A549 (cell line): ENCODE results near the gene MAGI2. TPM values are rescaled to one million over a fixed set of nuclear protein-coding genes. Genes with fewer than 3 reads are reported as not detected.

Experiments
- ATAC-seq, 2 experiments: fragments of 200-7000 bp in 1 of 2; fragments of >200 bp in 1 of 2; cut with Nextera tagmentation in 1 of 2; cut with Tn5 transposase in 1 of 2; 3 replicates each; pipeline versions ENCODE4 v1.8.0 to v1.9.1; 2018 to 2020; ENCODE audit warnings: mild to moderate bottlenecking in 1 of 2, moderate library complexity in 1 of 2
- CTCF ChIA-PET: fragments of 300-600 bp; sonication (Branson Sonifier 250); formaldehyde crosslinking; extraction: SDS; loops from one replicate; lab custom pipeline; 2021; ENCODE audit warnings: antibody characterized with exemption, inconsistent platforms; lab: Yijun Ruan, JAX
- POLR2A ChIA-PET: fragments of 350-600 bp; formaldehyde crosslinking; extraction: SDS; loops from one replicate; lab custom pipeline; 2021; ENCODE audit warnings: antibody characterized with exemption, inconsistent platforms; lab: Yijun Ruan, JAX
- DNase-seq, 2 experiments: peaks; one replicate each; pipeline versions ENCODE4 v3.0.0 to v3.0.0-alpha.2; 2011 to 2016; ENCODE audit warnings: low read depth in 1 of 2, low spot score in 1 of 2
- FAIRE-seq: peaks from 2 replicates; lab custom pipeline; 2011; peaks lifted over from hg19 to GRCh38; lab: Jason Lieb, UNC
- H3K27ac ChIP-seq, 2 experiments: fragments of >200 bp; sonication (Bioruptor Twin); formaldehyde crosslinking; 3 replicates each; pipeline ENCODE4 v1.5.1; 2016 to 2017
- H3K4me1 ChIP-seq: fragments of >200 bp; sonication (Bioruptor Twin); formaldehyde crosslinking; 3 replicates; pipeline ENCODE4 v1.6.1; 2016
- H3K4me2 ChIP-seq: fragments of >200 bp; sonication (Bioruptor Twin); formaldehyde crosslinking; 3 replicates; pipeline ENCODE4 v1.6.1; 2016
- H3K4me3 ChIP-seq: fragments of >200 bp; sonication (Bioruptor Twin); formaldehyde crosslinking; 3 replicates; pipeline ENCODE4 v1.5.1; 2016
- H3K9me3 ChIP-seq: fragments of >200 bp; sonication (Bioruptor Twin); formaldehyde crosslinking; 3 replicates; pipeline ENCODE4 v1.6.1; 2016
- CEBPB ChIP-seq, 2 experiments: fragments of >200 bp in 1 of 2; sonication (Bioruptor Twin) in 1 of 2; formaldehyde crosslinking in 1 of 2; IDR thresholded peaks; 2 replicates each; pipeline ENCODE4 v1.6.1; 2012 to 2016
- CHD4 ChIP-seq: fragments of 200-600 bp; sonication (generic); IDR thresholded peaks from 2 replicates; pipeline ENCODE4 v1.6.1; 2016; ENCODE audit warnings: antibody characterized with exemption, mild to moderate bottlenecking, borderline replicate concordance
- EP300 ChIP-seq, 2 experiments: fragments of >200 bp; sonication (Bioruptor Twin); formaldehyde crosslinking; IDR thresholded peaks; 2 replicates in 1 of 2; 3 replicates in 1 of 2; pipeline ENCODE4 v1.6.1; 2016 to 2017
- FOSL2 ChIP-seq, 2 experiments: fragments of 450-650 bp in 1 of 2; fragments of >200 bp in 1 of 2; sonication (Bioruptor Twin) in 1 of 2; formaldehyde crosslinking; IDR thresholded peaks; 2 replicates each; pipeline versions ENCODE4 v1.5.0 to v1.6.1; 2016 to 2020; ENCODE audit warnings: mild to moderate bottlenecking in 1 of 2, moderate library complexity in 1 of 2
- FOXS1 ChIP-seq: fragments of 250-450 bp; sonication (Bioruptor Pico); IDR thresholded peaks from 2 replicates; pipeline ENCODE4 v1.5.0; 2020; ENCODE audit warnings: mild to moderate bottlenecking, moderate library complexity
- GATA3 ChIP-seq: IDR thresholded peaks from 2 replicates; pipeline ENCODE4 v1.6.1; 2012; ENCODE audit warnings: borderline replicate concordance
- HDAC2 ChIP-seq: fragments of 200-600 bp; sonication (generic); IDR thresholded peaks from 2 replicates; pipeline ENCODE4 v1.6.1; 2016
- HEYL ChIP-seq: fragments of 250-450 bp; sonication (Bioruptor Pico); IDR thresholded peaks from 2 replicates; pipeline ENCODE4 v1.8.0; 2021; ENCODE audit warnings: mild to moderate bottlenecking, moderate library complexity
- HOXA7 ChIP-seq: fragments of 250-450 bp; sonication (Bioruptor Pico); IDR thresholded peaks from 2 replicates; pipeline ENCODE4 v1.5.0; 2020; ENCODE audit warnings: mild to moderate bottlenecking, moderate library complexity
- JUNB ChIP-seq: fragments of >200 bp; sonication (Bioruptor Twin); formaldehyde crosslinking; IDR thresholded peaks from 2 replicates; pipeline ENCODE4 v1.6.1; 2016
- NFE2L2 ChIP-seq: fragments of 150-350 bp; conservative IDR thresholded peaks from 2 replicates; pipeline ENCODE4 v1.6.1; 2014; ENCODE audit warnings: low read length
- NR3C1 ChIP-seq: fragments of >200 bp; sonication (Bioruptor Twin); formaldehyde crosslinking; IDR thresholded peaks from 3 replicates; pipeline ENCODE4 v1.6.1; 2017
- PHF8 ChIP-seq: fragments of 200-600 bp; sonication (generic); IDR thresholded peaks from 2 replicates; pipeline ENCODE4 v1.6.1; 2016; ENCODE audit warnings: low read depth, mild to moderate bottlenecking, antibody characterized with exemption, moderate library complexity, borderline replicate concordance
- POLR2A ChIP-seq: IDR thresholded peaks from 2 replicates; pipeline ENCODE4 v1.6.1; 2012; ENCODE audit warnings: mild to moderate bottlenecking, low read length
- RAD21 ChIP-seq, 2 experiments: fragments of >200 bp in 1 of 2; sonication (Bioruptor Twin) in 1 of 2; formaldehyde crosslinking in 1 of 2; IDR thresholded peaks in 1 of 2; conservative IDR thresholded peaks in 1 of 2; 2 replicates in 1 of 2; 3 replicates in 1 of 2; pipeline ENCODE4 v1.6.1; 2012 to 2018; ENCODE audit warnings: inconsistent platforms in 1 of 2
- RNF2 ChIP-seq: fragments of 200-600 bp; sonication (generic); IDR thresholded peaks from 2 replicates; pipeline ENCODE4 v1.6.1; 2016; ENCODE audit warnings: low read depth, mild to moderate bottlenecking, antibody characterized with exemption, moderate library complexity, borderline replicate concordance
- SREBF2 ChIP-seq: fragments of 450-650 bp; IDR thresholded peaks from 2 replicates; pipeline ENCODE4 v1.6.1; 2014; ENCODE audit warnings: mild to moderate bottlenecking, moderate library complexity
- TP53 ChIP-seq: fragments of 250-450 bp; sonication (Bioruptor Pico); IDR thresholded peaks from 2 replicates; pipeline ENCODE4 v1.5.0; 2021; ENCODE audit warnings: mild to moderate bottlenecking, moderate library complexity
- ZFP36 ChIP-seq: fragments of 450-650 bp; IDR thresholded peaks from 2 replicates; pipeline ENCODE4 v1.6.1; 2014; ENCODE audit warnings: borderline replicate concordance; ENCODE audit not compliant: partially characterized antibody
- WGBS: methylation state at CpG from one replicate; pipeline ENCODE4 v1.1.6; 2017; ENCODE audit errors: missing lambda C conversion rate; 5-methylcytosine and 5-hydroxymethylcytosine counted together
- polyA plus RNA-seq, 4 experiments: library from polyadenylated mRNA; depleted of rRNA in 3 of 4; stranded (reverse); fragments of >200 nt; fragmentation: RNase III in 1 of 4; extraction: RNeasy Plus Mini Kit Qiagen cat#74134 plus additional on column Dnase treatment in 1 of 4; gene quantifications; 2 replicates in 3 of 4; 3 replicates in 1 of 4; pipeline ENCODE4 v1.2.3, GENCODE V29; 2011 to 2017
- TF ChIP-seq, protein P1 (sequence below): fragments of 250-450 bp; sonication (Bioruptor Pico); IDR thresholded peaks from 2 replicates; pipeline ENCODE4 v1.5.0; 2021; ENCODE audit warnings: mild to moderate bottlenecking, moderate library complexity, borderline replicate concordance
- TF ChIP-seq, protein P2 (sequence below): IDR thresholded peaks from 2 replicates; pipeline ENCODE4 v1.6.1; 2012
- TF ChIP-seq, protein P3 (sequence below): fragments of >200 bp; sonication (Bioruptor Twin); formaldehyde crosslinking; IDR thresholded peaks from 3 replicates; pipeline ENCODE4 v1.5.1; 2016
- TF ChIP-seq, protein P4 (sequence below): fragments of 250-450 bp; sonication (Bioruptor Pico); IDR thresholded peaks from 2 replicates; pipeline ENCODE4 v1.5.0; 2020; ENCODE audit warnings: low read depth, mild to moderate bottlenecking, moderate library complexity
- TF ChIP-seq, protein P5 (sequence below): fragments of 450-650 bp; IDR thresholded peaks from 2 replicates; pipeline ENCODE4 v1.6.1; 2014; ENCODE audit warnings: antibody characterized with exemption
- TF ChIP-seq, protein P6 (sequence below): fragments of >200 bp; sonication (Bioruptor Twin); formaldehyde crosslinking; IDR thresholded peaks from 3 replicates; pipeline ENCODE4 v1.6.1; 2016
- TF ChIP-seq, protein P7 (sequence below): fragments of >200 bp; sonication (Bioruptor Twin); formaldehyde crosslinking; IDR thresholded peaks from 2 replicates; pipeline ENCODE4 v1.6.1; 2016

Gene MAGI2
- polyA plus RNA-seq, 2 of the 4 experiments (the other 2 are of a cell fraction): 0.48 to 0.81 TPM

DNA sequence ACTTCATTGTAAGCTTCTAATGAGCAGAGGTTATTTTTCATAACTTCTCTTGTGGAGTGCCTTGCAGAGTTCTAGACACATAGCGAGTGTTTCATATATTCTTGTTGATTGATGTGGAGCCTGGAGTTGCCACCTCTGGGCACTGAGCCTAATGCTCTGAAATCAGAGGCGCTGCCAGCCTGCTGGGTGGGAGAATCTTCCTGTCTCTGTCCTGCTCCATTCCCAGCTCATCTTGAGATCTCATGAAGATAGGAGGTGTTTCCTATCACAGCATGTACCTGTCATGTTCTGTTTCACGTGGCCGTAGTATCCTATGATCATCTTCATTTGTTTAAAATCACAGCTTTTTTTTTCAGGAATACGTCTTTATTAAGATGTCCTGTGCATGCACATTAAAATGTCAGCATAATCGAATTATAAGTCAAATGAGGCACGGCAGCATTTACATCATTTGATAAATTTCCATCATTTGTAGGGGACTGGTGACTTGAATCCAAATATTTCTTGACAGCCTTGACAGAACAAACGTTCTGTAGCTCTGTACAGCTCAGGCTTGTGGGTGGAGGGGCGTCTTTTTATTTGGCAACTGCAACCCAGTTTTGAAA is 1261.9 kb downstream of the MAGI2 start:
- TF ChIP-seq POLR2A: no peak
- TF ChIP-seq, protein P1, sequence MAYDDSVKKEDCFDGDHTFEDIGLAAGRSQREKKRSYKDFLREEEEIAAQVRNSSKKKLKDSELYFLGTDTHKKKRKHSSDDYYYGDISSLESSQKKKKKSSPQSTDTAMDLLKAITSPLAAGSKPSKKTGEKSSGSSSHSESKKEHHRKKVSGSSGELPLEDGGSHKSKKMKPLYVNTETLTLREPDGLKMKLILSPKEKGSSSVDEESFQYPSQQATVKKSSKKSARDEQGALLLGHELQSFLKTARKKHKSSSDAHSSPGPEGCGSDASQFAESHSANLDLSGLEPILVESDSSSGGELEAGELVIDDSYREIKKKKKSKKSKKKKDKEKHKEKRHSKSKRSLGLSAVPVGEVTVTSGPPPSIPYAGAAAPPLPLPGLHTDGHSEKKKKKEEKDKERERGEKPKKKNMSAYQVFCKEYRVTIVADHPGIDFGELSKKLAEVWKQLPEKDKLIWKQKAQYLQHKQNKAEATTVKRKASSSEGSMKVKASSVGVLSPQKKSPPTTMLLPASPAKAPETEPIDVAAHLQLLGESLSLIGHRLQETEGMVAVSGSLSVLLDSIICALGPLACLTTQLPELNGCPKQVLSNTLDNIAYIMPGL (CRISPR knock-in tag): no peak
- no peak for TF ChIP-seq JUNB
- TF ChIP-seq RAD21 (conservative IDR thresholded peaks at IDR 0.05 in 1 of 2, IDR thresholded peaks at IDR 0.05 in 1 of 2): no peak
- TF ChIP-seq ZFP36: no peak
- no peak for TF ChIP-seq CEBPB (IDR thresholded peaks at IDR 0.05)
- no peak for TF ChIP-seq RNF2
- TF ChIP-seq, protein P2, sequence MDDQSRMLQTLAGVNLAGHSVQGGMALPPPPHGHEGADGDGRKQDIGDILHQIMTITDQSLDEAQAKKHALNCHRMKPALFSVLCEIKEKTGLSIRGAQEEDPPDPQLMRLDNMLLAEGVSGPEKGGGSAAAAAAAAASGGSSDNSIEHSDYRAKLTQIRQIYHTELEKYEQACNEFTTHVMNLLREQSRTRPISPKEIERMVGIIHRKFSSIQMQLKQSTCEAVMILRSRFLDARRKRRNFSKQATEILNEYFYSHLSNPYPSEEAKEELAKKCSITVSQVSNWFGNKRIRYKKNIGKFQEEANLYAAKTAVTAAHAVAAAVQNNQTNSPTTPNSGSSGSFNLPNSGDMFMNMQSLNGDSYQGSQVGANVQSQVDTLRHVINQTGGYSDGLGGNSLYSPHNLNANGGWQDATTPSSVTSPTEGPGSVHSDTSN: no peak
- TF ChIP-seq GATA3: no peak
- no peak for TF ChIP-seq EP300 (IDR thresholded peaks at IDR 0.05)
- no peak for TF ChIP-seq HDAC2
- TF ChIP-seq NFE2L2: no peak
- no peak for TF ChIP-seq PHF8
- no peak for TF ChIP-seq CHD4
- TF ChIP-seq, protein P3, sequence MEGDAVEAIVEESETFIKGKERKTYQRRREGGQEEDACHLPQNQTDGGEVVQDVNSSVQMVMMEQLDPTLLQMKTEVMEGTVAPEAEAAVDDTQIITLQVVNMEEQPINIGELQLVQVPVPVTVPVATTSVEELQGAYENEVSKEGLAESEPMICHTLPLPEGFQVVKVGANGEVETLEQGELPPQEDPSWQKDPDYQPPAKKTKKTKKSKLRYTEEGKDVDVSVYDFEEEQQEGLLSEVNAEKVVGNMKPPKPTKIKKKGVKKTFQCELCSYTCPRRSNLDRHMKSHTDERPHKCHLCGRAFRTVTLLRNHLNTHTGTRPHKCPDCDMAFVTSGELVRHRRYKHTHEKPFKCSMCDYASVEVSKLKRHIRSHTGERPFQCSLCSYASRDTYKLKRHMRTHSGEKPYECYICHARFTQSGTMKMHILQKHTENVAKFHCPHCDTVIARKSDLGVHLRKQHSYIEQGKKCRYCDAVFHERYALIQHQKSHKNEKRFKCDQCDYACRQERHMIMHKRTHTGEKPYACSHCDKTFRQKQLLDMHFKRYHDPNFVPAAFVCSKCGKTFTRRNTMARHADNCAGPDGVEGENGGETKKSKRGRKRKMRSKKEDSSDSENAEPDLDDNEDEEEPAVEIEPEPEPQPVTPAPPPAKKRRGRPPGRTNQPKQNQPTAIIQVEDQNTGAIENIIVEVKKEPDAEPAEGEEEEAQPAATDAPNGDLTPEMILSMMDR: no peak
- TF ChIP-seq, protein P4, sequence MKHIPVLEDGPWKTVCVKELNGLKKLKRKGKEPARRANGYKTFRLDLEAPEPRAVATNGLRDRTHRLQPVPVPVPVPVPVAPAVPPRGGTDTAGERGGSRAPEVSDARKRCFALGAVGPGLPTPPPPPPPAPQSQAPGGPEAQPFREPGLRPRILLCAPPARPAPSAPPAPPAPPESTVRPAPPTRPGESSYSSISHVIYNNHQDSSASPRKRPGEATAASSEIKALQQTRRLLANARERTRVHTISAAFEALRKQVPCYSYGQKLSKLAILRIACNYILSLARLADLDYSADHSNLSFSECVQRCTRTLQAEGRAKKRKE (CRISPR knock-in tag): no peak
- no peak for TF ChIP-seq NR3C1
- TF ChIP-seq, protein P5, sequence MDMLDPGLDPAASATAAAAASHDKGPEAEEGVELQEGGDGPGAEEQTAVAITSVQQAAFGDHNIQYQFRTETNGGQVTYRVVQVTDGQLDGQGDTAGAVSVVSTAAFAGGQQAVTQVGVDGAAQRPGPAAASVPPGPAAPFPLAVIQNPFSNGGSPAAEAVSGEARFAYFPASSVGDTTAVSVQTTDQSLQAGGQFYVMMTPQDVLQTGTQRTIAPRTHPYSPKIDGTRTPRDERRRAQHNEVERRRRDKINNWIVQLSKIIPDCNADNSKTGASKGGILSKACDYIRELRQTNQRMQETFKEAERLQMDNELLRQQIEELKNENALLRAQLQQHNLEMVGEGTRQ: no peak
- Histone ChIP-seq H3K9me3 (no peaks in the 10 kb centered on the region), H3K4me1 (no peaks in the 10 kb centered on the region), H3K4me3 (no peak overlapping the region), H3K27ac (no peak overlapping the region), H3K4me2 (no peak overlapping the region)
- ATAC-seq (no peak), FAIRE-seq (no peak), DNase-seq (no peak)
- POLR2A ChIA-PET: no interaction called here
- CTCF ChIA-PET: interaction anchor here (0.6 kb wide), 1 partner anchor 97 kb away, joined by 3 read pairs; no protein-coding TSS in a partner anchor
- whole genome bisulfite sequencing: 16% methylated on average over 9 of the region's 9 CpGs

DNA sequence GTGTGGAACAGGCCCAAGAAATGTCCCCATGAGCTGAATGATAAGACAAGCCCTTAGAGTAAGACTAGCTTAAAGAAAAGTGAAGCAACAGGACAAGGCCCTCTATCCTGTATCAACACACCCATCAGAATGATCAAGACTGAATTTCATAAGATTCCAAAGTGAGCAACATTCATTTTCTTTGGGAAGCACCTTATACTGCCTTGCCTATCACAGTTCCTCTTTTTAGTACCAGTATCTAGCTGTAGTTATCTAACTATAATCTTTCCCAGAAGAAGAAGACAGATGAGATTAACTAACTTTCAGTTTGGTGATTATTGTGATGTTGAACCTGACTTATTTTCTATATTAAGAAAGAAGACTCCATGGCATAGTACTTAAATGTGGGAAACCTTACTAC is 1263.7 kb downstream of the MAGI2 start:
- H3K9me3 ChIP-seq: no peaks in the 10 kb centered on the region
- ChIA-PET CTCF (interaction anchor here (1.3 kb wide), 1 partner anchor 9 kb away, joined by 3 read pairs; no protein-coding TSS in a partner anchor), POLR2A (no interaction called here)
- no peaks in the 10 kb centered on the region for H3K4me1 ChIP-seq
- H3K4me2 ChIP-seq: no peak overlapping the region
- ATAC-seq (no peak), FAIRE-seq (no peak), DNase-seq (no peak)
- no peak overlapping the region for H3K4me3 ChIP-seq
- TF ChIP-seq HOXA7 (CRISPR knock-in tag) (no peak), TP53 (no peak), FOSL2 (IDR thresholded peaks at IDR 0.05) (no peak), FOSL2 (CRISPR knock-in tag; IDR thresholded peaks at IDR 0.05) (no peak), RNF2 (no peak), FOXS1 (CRISPR knock-in tag) (no peak), HEYL (CRISPR knock-in tag) (no peak), SREBF2 (no peak)
- TF ChIP-seq, protein P6, sequence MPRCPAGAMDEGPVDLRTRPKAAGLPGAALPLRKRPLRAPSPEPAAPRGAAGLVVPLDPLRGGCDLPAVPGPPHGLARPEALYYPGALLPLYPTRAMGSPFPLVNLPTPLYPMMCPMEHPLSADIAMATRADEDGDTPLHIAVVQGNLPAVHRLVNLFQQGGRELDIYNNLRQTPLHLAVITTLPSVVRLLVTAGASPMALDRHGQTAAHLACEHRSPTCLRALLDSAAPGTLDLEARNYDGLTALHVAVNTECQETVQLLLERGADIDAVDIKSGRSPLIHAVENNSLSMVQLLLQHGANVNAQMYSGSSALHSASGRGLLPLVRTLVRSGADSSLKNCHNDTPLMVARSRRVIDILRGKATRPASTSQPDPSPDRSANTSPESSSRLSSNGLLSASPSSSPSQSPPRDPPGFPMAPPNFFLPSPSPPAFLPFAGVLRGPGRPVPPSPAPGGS: no peak
- TF ChIP-seq, protein P7, sequence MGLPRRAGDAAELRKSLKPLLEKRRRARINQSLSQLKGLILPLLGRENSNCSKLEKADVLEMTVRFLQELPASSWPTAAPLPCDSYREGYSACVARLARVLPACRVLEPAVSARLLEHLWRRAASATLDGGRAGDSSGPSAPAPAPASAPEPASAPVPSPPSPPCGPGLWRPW: no peak
- TF ChIP-seq, protein P5: no peak
- H3K27ac ChIP-seq: no peak overlapping the region
